MCF 10A (cell line): ENCODE data around the gene C5orf15. TPM values are rescaled to one million over a fixed set of nuclear protein-coding genes. Genes with fewer than 3 reads are reported as not detected.
A peak's percentile ranks its signal among the peaks of the same experiment; 100 is the strongest.

Experiments
- BruUV-seq: library from RNA; stranded (reverse); fragments of 400-500 nt; replicated peaks from 2 replicates; lab custom pipeline; 2021; lab: Mats Ljungman, UMichigan
- CTCF ChIA-PET: fragments of 300-600 bp; sonication (Branson Sonifier 250); formaldehyde crosslinking; extraction: SDS; loops from one replicate; lab custom pipeline; 2021; ENCODE audit warnings: antibody characterized with exemption, inconsistent platforms; lab: Yijun Ruan, JAX
- POLR2A ChIA-PET: fragments of 300-600, 350-650 bp; sonication (Branson Sonifier 250); formaldehyde crosslinking; extraction: SDS; loops from one replicate; lab custom pipeline; 2020; ENCODE audit warnings: antibody characterized with exemption, inconsistent platforms; lab: Yijun Ruan, JAX
- DNase-seq: peaks from one replicate; pipeline ENCODE4 v3.0.0-alpha.2; 2018; ENCODE audit not compliant: unreplicated experiment
- H3K27ac Mint-ChIP-seq: one replicate; pipeline ENCODE4 v1.8.0; 2022; ENCODE audit warnings: mild to moderate bottlenecking, low read depth, mixed read lengths; ENCODE audit not compliant: unreplicated experiment
- H3K27me3 Mint-ChIP-seq: one replicate; pipeline ENCODE4 v1.8.0; 2022; ENCODE audit warnings: mixed read lengths; ENCODE audit not compliant: insufficient read depth, unreplicated experiment
- H3K36me3 Mint-ChIP-seq: one replicate; pipeline ENCODE4 v1.8.0; 2022; ENCODE audit warnings: mild to moderate bottlenecking, moderate library complexity, mixed read lengths; ENCODE audit not compliant: insufficient read depth, unreplicated experiment
- H3K4me1 Mint-ChIP-seq: one replicate; pipeline ENCODE4 v1.8.0; 2022; ENCODE audit warnings: mixed read lengths; ENCODE audit not compliant: insufficient read depth, unreplicated experiment
- H3K4me3 Mint-ChIP-seq: one replicate; pipeline ENCODE4 v1.8.0; 2022; ENCODE audit warnings: mild to moderate bottlenecking, moderate library complexity, mixed read lengths; ENCODE audit not compliant: unreplicated experiment
- H3K9me3 Mint-ChIP-seq: one replicate; pipeline ENCODE4 v1.8.0; 2022; ENCODE audit warnings: mixed read lengths; ENCODE audit not compliant: unreplicated experiment
- CTCF ChIP-seq: fragments of 200-600 bp; IDR thresholded peaks from one replicate; pipeline ENCODE4 v1.8.0; 2022; ENCODE audit warnings: antibody characterized with exemption, mild to moderate bottlenecking; ENCODE audit not compliant: unreplicated experiment
- intact Hi-C: fragments of 100-400 bp; cut with micrococcal nuclease; formaldehyde crosslinking; loops from 2 replicates; pipeline ENCODE4 v1.14.1; 2022
- total RNA-seq: library from RNA; stranded (reverse); gene quantifications from 2 replicates; pipeline ENCODE4 v1.2.3, GENCODE V29; 2022

Gene C5orf15
- total RNA-seq, 1 experiment from 2014 or later: 35.1 TPM

- no peaks in the 10 kb centered on the region for H3K9me3 Mint-ChIP-seq
- peaks cover 9% of the 10 kb centered on the region for H3K4me1 Mint-ChIP-seq
- H3K4me3 Mint-ChIP-seq: no peak overlapping the region
- DNase-seq: no peak
- H3K27ac Mint-ChIP-seq: peak overlapping the region; percentile 1
- H3K36me3 Mint-ChIP-seq: peaks cover 100% of the 10 kb centered on the region
- TF ChIP-seq CTCF: no peak
- intact Hi-C loops: no loop called here
- CTCF ChIA-PET: interaction anchor here (0.7 to 8.6 kb wide), 6 partner anchors 9 to 560 kb away, joined by 3 to 79 read pairs (median 4); no protein-coding TSS in a partner anchor
- no TSS peak for BruUV-seq
- no peaks in the 10 kb centered on the region for H3K27me3 Mint-ChIP-seq
- POLR2A ChIA-PET: interaction anchor here (1.5 to 1.9 kb wide), 2 partner anchors 10 to 14 kb away, joined by 6 to 7 read pairs; no protein-coding TSS in a partner anchor
These were observed 15.2 kb upstream of the C5orf15 start for GRCh38 chr5:133983674-133984073.

- peaks cover 9% of the 10 kb centered on the region for H3K4me1 Mint-ChIP-seq
- DNase-seq: no peak
- H3K4me3 Mint-ChIP-seq: no peak overlapping the region
- BruUV-seq: no TSS peak
- no peak for TF ChIP-seq CTCF
- intact Hi-C loops: no loop called here
- ChIA-PET POLR2A (interaction anchor here (0.7 to 4.1 kb wide), 5 partner anchors 11 to 24 kb away, joined by 3 to 22 read pairs (median 3); partner anchors contain the start of gene C5orf15), CTCF (interaction anchor here (0.6 to 8.6 kb wide), 6 partner anchors 12 to 1136 kb away, joined by 3 to 79 read pairs (median 43); partner anchors contain the start of gene C5orf15)
- H3K36me3 Mint-ChIP-seq: peaks cover 100% of the 10 kb centered on the region
- H3K9me3 Mint-ChIP-seq: no peaks in the 10 kb centered on the region
- no peaks in the 10 kb centered on the region for H3K27me3 Mint-ChIP-seq
- no peak overlapping the region for H3K27ac Mint-ChIP-seq
These were observed 13.3 kb upstream of the C5orf15 start for GRCh38 chr5:133981714-133982113.

GRCh38 chr5:133980652-133981051 lies 12.2 kb upstream of the C5orf15 start:
- no TSS peak for BruUV-seq
- ChIA-PET CTCF (interaction anchor here (0.7 to 8.6 kb wide), 13 partner anchors 7 to 932 kb away, joined by 3 to 79 read pairs (median 7); partner anchors contain the start of gene C5orf15), POLR2A (interaction anchor here (0.7 to 4.1 kb wide), 4 partner anchors 11 to 887 kb away, joined by 3 to 22 read pairs (median 6); partner anchors contain the start of gene C5orf15)
- H3K4me3 Mint-ChIP-seq: no peak overlapping the region
- no peak for TF ChIP-seq CTCF
- peaks cover 4% of the 10 kb centered on the region for H3K4me1 Mint-ChIP-seq
- DNase-seq: no peak
- peaks cover 100% of the 10 kb centered on the region for H3K36me3 Mint-ChIP-seq
- H3K27me3 Mint-ChIP-seq: no peaks in the 10 kb centered on the region
- intact Hi-C loops: no loop called here
- H3K9me3 Mint-ChIP-seq: no peaks in the 10 kb centered on the region
- no peak overlapping the region for H3K27ac Mint-ChIP-seq

GRCh38 chr5:133978943-133979342 lies 10.5 kb upstream of the C5orf15 start:
- no peak for DNase-seq
- no peaks in the 10 kb centered on the region for H3K4me1 Mint-ChIP-seq
- TF ChIP-seq CTCF: no peak
- H3K4me3 Mint-ChIP-seq: no peak overlapping the region
- ChIA-PET POLR2A (interaction anchor here (0.7 to 4.1 kb wide), 5 partner anchors 9 to 26 kb away, joined by 3 to 22 read pairs (median 6); partner anchors contain the start of gene C5orf15), CTCF (interaction anchor here (0.5 to 8.6 kb wide), 18 partner anchors 9 to 868 kb away, joined by 3 to 79 read pairs (median 4); partner anchors contain the start of gene C5orf15)
- H3K9me3 Mint-ChIP-seq: no peaks in the 10 kb centered on the region
- intact Hi-C loops: no loop called here
- no peaks in the 10 kb centered on the region for H3K27me3 Mint-ChIP-seq
- no peak overlapping the region for H3K27ac Mint-ChIP-seq
- no TSS peak for BruUV-seq
- peaks cover 100% of the 10 kb centered on the region for H3K36me3 Mint-ChIP-seq
